ENCODE measurements around the gene MMP17.

- TF ChIP-seq CTCF (IDR thresholded peaks at IDR 0.05), result no peak
- TF ChIP-seq TEAD4 (IDR thresholded peaks at IDR 0.05; ENCODE audit: borderline replicate concordance, insufficient read depth), result no peak
- no peak for TF ChIP-seq RCOR1 (IDR thresholded peaks at IDR 0.05; ENCODE audit: low read length)
- TF ChIP-seq, protein P1, sequence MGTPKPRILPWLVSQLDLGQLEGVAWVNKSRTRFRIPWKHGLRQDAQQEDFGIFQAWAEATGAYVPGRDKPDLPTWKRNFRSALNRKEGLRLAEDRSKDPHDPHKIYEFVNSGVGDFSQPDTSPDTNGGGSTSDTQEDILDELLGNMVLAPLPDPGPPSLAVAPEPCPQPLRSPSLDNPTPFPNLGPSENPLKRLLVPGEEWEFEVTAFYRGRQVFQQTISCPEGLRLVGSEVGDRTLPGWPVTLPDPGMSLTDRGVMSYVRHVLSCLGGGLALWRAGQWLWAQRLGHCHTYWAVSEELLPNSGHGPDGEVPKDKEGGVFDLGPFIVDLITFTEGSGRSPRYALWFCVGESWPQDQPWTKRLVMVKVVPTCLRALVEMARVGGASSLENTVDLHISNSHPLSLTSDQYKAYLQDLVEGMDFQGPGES (IDR thresholded peaks at IDR 0.05; ENCODE audit: low read depth, low read length), result no peak
- TF ChIP-seq EP300 (IDR thresholded peaks at IDR 0.05; ENCODE audit: borderline replicate concordance in 1 of 2, low read depth in 1 of 2, low read length in 1 of 2), result no peak
- TF ChIP-seq CHD2 (IDR thresholded peaks at IDR 0.05; ENCODE audit: low read length, partially characterized antibody), result no peak
- no peak for TF ChIP-seq RAD21 (IDR thresholded peaks at IDR 0.05; ENCODE audit: low read length)
- TF ChIP-seq POLR2AphosphoS5 (IDR thresholded peaks at IDR 0.05; ENCODE audit: low read depth, low read length), result no peak
- TF ChIP-seq REST (IDR thresholded peaks at IDR 0.05; ENCODE audit: low read depth, low read length), result no peak
These were observed 31.8 kb upstream of the MMP17 start for GRCh38 chr12:131796411-131796736.
